ENCODE results near the gene PRKAG3. TPM values are rescaled to one million over a fixed set of nuclear protein-coding genes. Genes with fewer than 3 reads are reported as not detected.
"Not testable (repeated sequence)": the region's sequence is repeated elsewhere in the genome, so short reads cannot be mapped to it uniquely, and the experiment has no call there.

PRKAG3 gene
- total RNA-seq, 1 experiment from 2014 or later, result not detected

- DNase-seq (ENCODE audit: low read depth), result no peak
- in situ Hi-C loops (cut with HindIII; ENCODE audit: low pct_unique_long_range_greater_than_20kb, low sequenced_read_pairs), result no loop called here
Observed at GRCh38 chr2:218776488-218776887, 55.1 kb downstream of the PRKAG3 start.

GRCh38 chr2:218773881-218774280 lies 57.7 kb downstream of the PRKAG3 start:
- no peak for DNase-seq (ENCODE audit: low read depth)
- in situ Hi-C loops (cut with HindIII; ENCODE audit: low pct_unique_long_range_greater_than_20kb, low sequenced_read_pairs), result no loop called here

GRCh38 chr2:218772759-218773158 lies 58.8 kb downstream of the PRKAG3 start:
- in situ Hi-C loops (cut with HindIII; ENCODE audit: low pct_unique_long_range_greater_than_20kb, low sequenced_read_pairs), result not testable (repeated sequence)

More at GRCh38 chr2:218772759-218773158, 58.8 kb downstream of the PRKAG3 start:
- DNase-seq (ENCODE audit: low read depth), result not testable (repeated sequence)

Other genes with a start within 250 kb of the PRKAG3 start
- 4.3 and 11.9 TPM in 2 replicates for gene PLCD4, start 223.9 kb downstream of the PRKAG3 start, total RNA-seq (2014; rRNA removed; shearing (Covaris generic); ENCODE audit: low replicate concordance)
- gene ZNF142, start 172.2 kb downstream of the PRKAG3 start, total RNA-seq (2014; rRNA removed; shearing (Covaris generic); ENCODE audit: low replicate concordance), result 1.4 and 5.4 TPM in 2 replicates
- gene BCS1L, start 172.1 kb downstream of the PRKAG3 start, total RNA-seq (2014; rRNA removed; shearing (Covaris generic); ENCODE audit: low replicate concordance), result 7.1 and 17.4 TPM in 2 replicates
- gene RNF25, start 159.8 kb downstream of the PRKAG3 start, total RNA-seq (2014; rRNA removed; shearing (Covaris generic); ENCODE audit: low replicate concordance), result 22.7 and 28.5 TPM in 2 replicates
- 7.3 and 9.4 TPM in 2 replicates for gene STK36, start 159.7 kb downstream of the PRKAG3 start, total RNA-seq (2014; rRNA removed; shearing (Covaris generic); ENCODE audit: low replicate concordance)
- gene TTLL4, start 121.0 kb downstream of the PRKAG3 start, total RNA-seq (2014; rRNA removed; shearing (Covaris generic); ENCODE audit: low replicate concordance), result 1.9 and 8.0 TPM in 2 replicates
- gene CYP27A1, start 49.7 kb downstream of the PRKAG3 start, total RNA-seq (2014; rRNA removed; shearing (Covaris generic); ENCODE audit: low replicate concordance), result not detected in 2 replicates
- gene WNT6, start 28.0 kb upstream of the PRKAG3 start, total RNA-seq (2014; rRNA removed; shearing (Covaris generic); ENCODE audit: low replicate concordance), result 1.3 and 4.4 TPM in 2 replicates
- 4.5 and 6.5 TPM in 2 replicates for gene WNT10A, start 49.0 kb upstream of the PRKAG3 start, total RNA-seq (2014; rRNA removed; shearing (Covaris generic); ENCODE audit: low replicate concordance)
- gene CDK5R2, start 127.9 kb upstream of the PRKAG3 start, total RNA-seq (2014; rRNA removed; shearing (Covaris generic); ENCODE audit: low replicate concordance), result 0.78 TPM in 1 of 2 replicates, not detected in the other
- gene FEV, start 153.4 kb upstream of the PRKAG3 start, total RNA-seq (2014; rRNA removed; shearing (Covaris generic); ENCODE audit: low replicate concordance), result not detected in 2 replicates
- gene CRYBA2, start 161.6 kb upstream of the PRKAG3 start, total RNA-seq (2014; rRNA removed; shearing (Covaris generic); ENCODE audit: low replicate concordance), result not detected in 2 replicates
- not detected in 2 replicates for gene CFAP65, start 209.7 kb upstream of the PRKAG3 start, total RNA-seq (2014; rRNA removed; shearing (Covaris generic); ENCODE audit: low replicate concordance)
- gene IHH, start 229.1 kb upstream of the PRKAG3 start, total RNA-seq (2014; rRNA removed; shearing (Covaris generic); ENCODE audit: low replicate concordance), result not detected in 2 replicates

All from Caki2 (cell line).